Raji (cell line): ENCODE data around the gene MAPK9.

Experiments used
- POLR2A ChIP-seq: IDR thresholded peaks from 2 replicates; pipeline ENCODE4 v1.6.1; 2011; ENCODE audit warnings: low read depth, low read length, control low read depth; ENCODE audit not compliant: insufficient read depth

MAPK9 gene

GRCh38 chr5:180235846-180236245 lies 56.0 kb downstream of the MAPK9 start:
- TF ChIP-seq POLR2A: no peak

DNA sequence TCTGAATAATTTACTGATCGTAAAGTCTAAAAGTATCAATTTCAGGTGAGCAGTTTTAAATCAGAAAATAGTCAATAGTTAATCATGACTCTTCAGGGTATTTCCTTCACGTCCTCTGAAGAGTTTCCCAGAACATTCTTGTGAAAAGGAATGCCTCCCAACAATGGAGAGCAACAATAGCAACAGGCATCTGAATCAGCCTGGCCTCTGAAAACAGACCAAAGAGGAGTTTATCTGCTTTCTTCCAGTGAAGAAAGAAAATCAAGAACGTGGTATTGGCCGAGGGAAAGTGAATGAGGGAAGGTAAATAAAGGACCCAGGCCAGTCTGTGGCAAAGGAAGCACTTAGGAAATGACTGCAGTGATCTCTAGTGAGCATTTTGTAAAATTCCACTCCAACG lies 56.8 kb downstream of the MAPK9 start:
- TF ChIP-seq POLR2A: no peak

DNA sequence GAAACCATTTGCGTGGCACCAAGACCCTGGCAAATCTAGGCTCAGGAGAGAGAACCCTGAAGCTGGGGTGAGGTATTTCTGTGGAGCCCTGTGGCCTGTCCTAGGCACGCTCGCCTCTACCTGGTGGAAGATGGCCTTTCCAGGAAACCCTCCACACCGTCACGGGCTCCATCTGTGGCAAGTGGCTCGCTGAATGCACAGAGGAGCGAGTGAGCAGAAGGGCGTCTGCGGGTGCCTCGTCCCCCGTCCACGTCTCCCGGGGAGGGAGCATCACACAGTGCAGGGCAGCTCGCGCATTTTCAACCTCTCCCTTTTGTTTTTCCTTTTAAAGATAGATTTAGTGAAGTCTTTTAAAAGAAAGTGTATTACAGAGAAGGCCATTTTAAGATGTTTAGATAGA lies 57.6 kb downstream of the MAPK9 start:
- no peak for TF ChIP-seq POLR2A

- TF ChIP-seq POLR2A: no peak
Measured at GRCh38 chr5:180233729-180234128, 58.2 kb downstream of the MAPK9 start.

DNA sequence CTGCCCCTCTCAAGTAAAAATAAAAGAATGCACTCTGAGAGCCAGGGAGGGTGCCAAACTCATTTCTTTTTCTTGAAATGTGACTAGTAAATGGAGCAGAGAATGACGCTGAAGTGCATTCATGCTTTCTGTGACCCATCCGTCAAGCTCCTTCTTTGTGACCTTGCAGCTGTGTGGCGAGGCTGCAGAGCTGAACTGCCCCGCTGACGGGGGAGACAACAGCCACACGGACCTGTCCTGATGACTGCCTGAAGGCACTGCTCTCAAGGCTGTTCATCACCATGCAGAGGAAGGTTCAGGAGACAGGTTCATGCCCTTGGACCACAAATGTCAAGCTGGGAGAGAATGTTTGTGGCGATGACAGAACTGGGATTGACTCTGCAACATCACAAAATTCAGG lies 61.9 kb downstream of the MAPK9 start:
- TF ChIP-seq POLR2A: no peak

GRCh38 chr5:180222056-180222455 lies 69.8 kb downstream of the MAPK9 start:
- TF ChIP-seq POLR2A: no peak

- TF ChIP-seq POLR2A: no peak
Measured at GRCh38 chr5:180217797-180218196, 74.1 kb downstream of the MAPK9 start.

GRCh38 chr5:180216646-180217171 lies 75.2 kb downstream of the MAPK9 start:
- TF ChIP-seq POLR2A: no peak

DNA sequence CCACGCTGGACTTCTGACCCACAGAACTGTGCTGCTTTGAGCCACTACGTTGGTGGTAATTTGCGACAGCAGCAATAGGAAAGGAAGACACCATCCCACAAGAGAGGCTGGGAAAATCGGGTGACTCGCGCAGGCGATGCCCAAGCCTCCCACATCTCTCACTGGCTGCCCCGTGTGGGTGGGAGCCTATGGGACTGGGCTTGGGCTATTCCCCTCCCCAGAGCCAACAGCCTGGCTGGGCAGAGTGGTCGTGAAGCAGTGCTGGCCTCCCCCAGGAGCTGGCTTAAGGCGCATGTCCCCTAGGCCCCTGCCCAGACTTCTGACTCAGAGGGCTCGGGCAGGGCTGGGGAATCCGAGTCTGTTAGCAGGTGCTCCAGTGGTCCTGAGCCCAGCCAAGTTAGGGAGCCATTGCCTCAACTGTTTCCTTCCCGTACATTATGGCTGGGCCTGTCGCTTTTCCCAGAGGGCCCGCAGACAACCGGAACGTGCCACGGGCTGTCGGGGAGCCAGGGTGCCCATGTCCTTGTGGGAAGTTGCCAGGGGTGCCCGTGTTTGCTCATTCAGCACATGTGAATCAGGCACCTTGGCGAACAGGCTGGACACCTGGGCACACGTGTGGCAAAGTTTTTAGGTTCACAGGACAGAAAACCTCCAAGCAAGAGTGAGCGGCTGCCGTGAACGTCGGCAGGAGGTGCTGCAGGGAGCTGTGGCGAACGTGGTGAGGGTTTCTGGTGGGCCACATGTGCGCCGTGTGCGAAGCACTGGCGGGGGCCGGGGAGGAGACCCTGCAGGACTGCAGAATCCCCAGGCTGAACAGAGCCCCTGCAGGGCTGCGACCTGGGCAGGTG lies 75.9 kb downstream of the MAPK9 start:
- no peak for TF ChIP-seq POLR2A

DNA sequence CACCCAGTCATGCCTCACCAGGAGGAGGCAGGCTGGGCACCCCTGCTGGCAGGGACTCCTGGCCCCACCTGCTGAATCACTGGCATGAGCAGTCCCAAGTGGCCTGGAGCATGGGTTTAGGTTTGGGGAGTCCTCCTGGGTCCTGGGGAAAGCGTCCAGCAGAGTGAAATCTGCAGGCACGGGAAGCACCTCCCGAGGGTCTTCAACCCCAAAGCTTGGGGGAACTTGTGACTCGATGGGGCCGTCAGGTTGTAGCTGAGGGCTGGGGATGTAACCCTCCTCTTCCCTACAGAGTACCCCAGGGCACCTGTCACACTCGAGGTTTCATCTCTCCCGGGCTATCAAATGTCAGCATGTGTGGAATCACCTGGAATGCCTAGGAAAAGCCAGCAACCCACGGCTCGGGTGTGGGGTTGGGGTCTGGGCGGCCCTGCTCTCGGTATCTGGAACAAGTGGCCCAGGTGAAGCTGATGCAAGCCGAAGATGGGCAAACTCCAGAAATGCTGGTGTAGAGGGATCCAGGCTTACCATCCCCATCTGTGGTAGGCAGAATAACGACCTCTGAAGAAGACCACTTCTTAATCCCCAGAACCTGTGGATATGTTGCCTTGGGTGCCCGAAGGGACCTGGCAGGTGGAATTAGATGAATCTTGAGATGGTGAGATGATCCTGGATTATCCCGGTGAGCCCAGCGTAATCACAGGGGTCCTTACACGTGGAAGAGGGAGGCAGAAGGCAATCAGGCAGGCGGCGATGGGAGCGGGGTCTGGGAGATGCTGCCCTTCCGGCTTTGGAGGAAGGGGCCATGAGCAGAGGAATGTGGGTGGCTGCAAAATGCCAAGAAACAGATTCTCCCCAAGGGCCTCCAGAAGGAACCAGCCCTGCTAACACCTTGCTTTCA lies 76.8 kb downstream of the MAPK9 start:
- no peak for TF ChIP-seq POLR2A

- TF ChIP-seq POLR2A: no peak
Measured at GRCh38 chr5:180213657-180214207, 78.2 kb downstream of the MAPK9 start.

DNA sequence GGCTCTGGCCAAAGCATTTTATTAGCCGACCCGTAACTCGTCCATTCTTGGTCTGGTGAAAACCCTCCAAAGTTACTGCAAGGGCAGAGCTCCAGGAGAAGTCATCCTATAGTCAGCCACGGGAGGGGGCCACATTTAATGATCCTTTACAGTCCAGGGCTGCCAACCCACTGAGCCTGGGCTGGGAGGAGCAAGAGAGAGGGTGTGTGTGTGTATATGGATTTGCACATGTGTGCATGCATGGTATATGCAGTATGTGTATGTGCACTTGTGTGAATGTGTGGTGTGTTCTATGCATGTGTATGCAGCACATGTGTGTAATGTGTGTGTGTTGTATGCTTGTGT lies 78.7 kb downstream of the MAPK9 start:
- no peak for TF ChIP-seq POLR2A

DNA sequence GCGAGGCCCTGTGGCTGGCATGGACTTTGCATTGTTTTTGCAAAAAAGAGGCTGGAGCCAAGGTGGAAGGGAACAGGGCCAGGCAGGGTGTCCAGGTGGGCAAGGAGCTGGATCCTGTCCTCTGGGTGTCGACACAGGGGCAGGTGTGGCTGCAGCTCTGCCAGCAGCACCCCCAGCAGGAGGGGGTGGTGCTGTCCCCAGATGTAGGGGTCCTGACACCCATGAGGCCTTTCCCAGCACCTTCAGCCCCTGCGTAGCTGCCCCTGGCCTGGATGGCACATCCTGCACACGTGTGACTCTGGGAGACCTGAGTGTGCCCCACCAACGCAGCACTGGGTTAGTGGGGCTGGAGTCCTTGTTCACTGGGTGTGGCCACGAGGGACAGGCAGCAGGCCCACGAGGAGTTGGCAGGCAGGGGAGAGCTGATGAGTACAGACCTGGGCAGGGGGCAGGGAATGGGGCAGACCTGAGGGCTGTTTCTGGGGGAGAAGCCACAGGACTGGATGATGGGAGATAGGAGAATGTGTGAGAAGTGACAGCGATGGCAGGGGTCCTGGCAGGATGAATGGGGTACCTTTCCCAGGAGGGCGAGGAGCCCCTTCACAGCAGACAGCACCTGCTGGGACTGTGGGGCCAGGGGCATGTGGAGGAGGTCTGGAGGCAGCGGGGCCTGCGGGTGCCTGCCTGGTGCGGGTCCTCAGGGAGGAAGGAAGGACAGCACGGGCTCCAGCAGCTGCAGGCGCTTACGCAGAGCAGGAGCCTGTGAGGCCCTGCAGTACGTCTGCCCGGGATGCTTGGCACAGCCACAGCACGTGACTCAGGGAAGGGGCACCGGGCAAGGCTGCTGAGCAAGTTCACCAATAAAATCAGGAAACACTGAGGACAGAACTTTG lies 79.3 kb downstream of the MAPK9 start:
- TF ChIP-seq POLR2A: no peak

DNA sequence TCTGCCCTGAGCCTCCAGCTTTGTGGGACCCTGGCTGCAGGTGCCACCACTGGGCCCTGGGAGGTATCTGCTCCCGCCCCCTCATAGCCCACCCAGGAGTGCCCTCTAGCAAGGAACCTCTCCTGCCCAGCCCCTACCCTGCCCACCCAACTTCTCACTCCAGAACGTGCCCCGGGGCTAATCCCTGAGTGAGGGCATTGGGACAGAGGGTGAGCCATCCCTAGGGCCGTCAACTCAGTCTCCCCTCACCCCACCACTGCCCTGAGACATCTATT lies 80.2 kb downstream of the MAPK9 start:
- no peak for TF ChIP-seq POLR2A
